ENCODE data around the gene RCAN3.
"Not testable (repeated sequence)": the region's sequence is repeated elsewhere in the genome, so short reads cannot be mapped to it uniquely, and the experiment has no call there.

The RCAN3 gene

GRCh38 chr1:24486331-24487065 is 16.1 kb upstream of the RCAN3 start:
- Histone ChIP-seq H3K27me3 (ENCODE audit: control insufficient read depth, insufficient read depth, low read length) (no peaks in the 10 kb centered on the region), H3K36me3 (ENCODE audit: control insufficient read depth, insufficient read depth, low read length) (no peaks in the 10 kb centered on the region), H3K9ac (ENCODE audit: low read depth, low read length) (no peak overlapping the region), H3K4me3 (ENCODE audit: low read depth, low read length) (no peak overlapping the region), H3K4me1 (ENCODE audit: control insufficient read depth, insufficient read depth, low read length) (peaks cover 1% of the 10 kb centered on the region; the same call in 1 of the 2 replicates), H3K9me3 (ENCODE audit: control insufficient read depth, insufficient read depth, low read length) (peaks cover 19% of the 10 kb centered on the region), H3K27ac (ENCODE audit: low read depth, low read length) (no peak overlapping the region)

- Histone ChIP-seq H3K9me3 (ENCODE audit: control insufficient read depth, insufficient read depth, low read length) (peaks cover 19% of the 10 kb centered on the region), H3K9ac (ENCODE audit: low read depth, low read length) (no peak overlapping the region), H3K4me1 (ENCODE audit: control insufficient read depth, insufficient read depth, low read length) (no peaks in the 10 kb centered on the region), H3K36me3 (ENCODE audit: control insufficient read depth, insufficient read depth, low read length) (no peaks in the 10 kb centered on the region), H3K4me3 (ENCODE audit: low read depth, low read length) (no peak overlapping the region), H3K27ac (ENCODE audit: low read depth, low read length) (no peak overlapping the region), H3K27me3 (ENCODE audit: control insufficient read depth, insufficient read depth, low read length) (no peaks in the 10 kb centered on the region)
Measured at GRCh38 chr1:24487455-24487854, 15.2 kb upstream of the RCAN3 start.

- not testable (repeated sequence) for H3K9ac ChIP-seq (ENCODE audit: low read depth, low read length); H3K27ac ChIP-seq (ENCODE audit: low read depth, low read length); H3K36me3 ChIP-seq (ENCODE audit: control insufficient read depth, insufficient read depth, low read length); H3K27me3 ChIP-seq (ENCODE audit: control insufficient read depth, insufficient read depth, low read length); H3K4me3 ChIP-seq (ENCODE audit: low read depth, low read length); H3K4me1 ChIP-seq (ENCODE audit: control insufficient read depth, insufficient read depth, low read length)
- H3K9me3 ChIP-seq (ENCODE audit: control insufficient read depth, insufficient read depth, low read length) = peaks cover 19% of the 10 kb centered on the region
Measured at GRCh38 chr1:24488159-24488558, 14.5 kb upstream of the RCAN3 start.

GRCh38 chr1:24489674-24490073 is 13.0 kb upstream of the RCAN3 start:
- H3K4me1 ChIP-seq (ENCODE audit: control insufficient read depth, insufficient read depth, low read length) = no peaks in the 10 kb centered on the region
- H3K27ac ChIP-seq (ENCODE audit: low read depth, low read length) = no peak overlapping the region
- peaks cover 19% of the 10 kb centered on the region for H3K9me3 ChIP-seq (ENCODE audit: control insufficient read depth, insufficient read depth, low read length)
- H3K36me3 ChIP-seq (ENCODE audit: control insufficient read depth, insufficient read depth, low read length) = no peaks in the 10 kb centered on the region
- H3K9ac ChIP-seq (ENCODE audit: low read depth, low read length) = no peak overlapping the region
- H3K27me3 ChIP-seq (ENCODE audit: control insufficient read depth, insufficient read depth, low read length) = no peaks in the 10 kb centered on the region
- H3K4me3 ChIP-seq (ENCODE audit: low read depth, low read length) = no peak overlapping the region

- no peaks in the 10 kb centered on the region for H3K27me3 ChIP-seq (ENCODE audit: control insufficient read depth, insufficient read depth, low read length)
- H3K4me3 ChIP-seq (ENCODE audit: low read depth, low read length) = no peak overlapping the region
- H3K36me3 ChIP-seq (ENCODE audit: control insufficient read depth, insufficient read depth, low read length) = no peaks in the 10 kb centered on the region
- H3K4me1 ChIP-seq (ENCODE audit: control insufficient read depth, insufficient read depth, low read length) = no peaks in the 10 kb centered on the region
- no peak overlapping the region for H3K27ac ChIP-seq (ENCODE audit: low read depth, low read length)
- no peak overlapping the region for H3K9ac ChIP-seq (ENCODE audit: low read depth, low read length)
- H3K9me3 ChIP-seq (ENCODE audit: control insufficient read depth, insufficient read depth, low read length) = peaks cover 19% of the 10 kb centered on the region
Measured at GRCh38 chr1:24490101-24490781, 12.4 kb upstream of the RCAN3 start.

GRCh38 chr1:24491577-24492360 is 10.9 kb upstream of the RCAN3 start:
- Histone ChIP-seq H3K4me3 (ENCODE audit: low read depth, low read length) (no peak overlapping the region), H3K27me3 (ENCODE audit: control insufficient read depth, insufficient read depth, low read length) (no peaks in the 10 kb centered on the region), H3K9ac (ENCODE audit: low read depth, low read length) (no peak overlapping the region), H3K36me3 (ENCODE audit: control insufficient read depth, insufficient read depth, low read length) (no peaks in the 10 kb centered on the region), H3K27ac (ENCODE audit: low read depth, low read length) (no peak overlapping the region), H3K9me3 (ENCODE audit: control insufficient read depth, insufficient read depth, low read length) (peaks cover 19% of the 10 kb centered on the region), H3K4me1 (ENCODE audit: control insufficient read depth, insufficient read depth, low read length) (no peaks in the 10 kb centered on the region)

- not testable (repeated sequence) for H3K9ac ChIP-seq (ENCODE audit: low read depth, low read length); H3K36me3 ChIP-seq (ENCODE audit: control insufficient read depth, insufficient read depth, low read length); H3K4me3 ChIP-seq (ENCODE audit: low read depth, low read length); H3K27ac ChIP-seq (ENCODE audit: low read depth, low read length); H3K27me3 ChIP-seq (ENCODE audit: control insufficient read depth, insufficient read depth, low read length); H3K4me1 ChIP-seq (ENCODE audit: control insufficient read depth, insufficient read depth, low read length)
- peaks cover 19% of the 10 kb centered on the region for H3K9me3 ChIP-seq (ENCODE audit: control insufficient read depth, insufficient read depth, low read length)
Measured at GRCh38 chr1:24492935-24493334, 9.7 kb upstream of the RCAN3 start.

- no peak overlapping the region for H3K4me3 ChIP-seq (ENCODE audit: low read depth, low read length)
- H3K27me3 ChIP-seq (ENCODE audit: control insufficient read depth, insufficient read depth, low read length) = no peaks in the 10 kb centered on the region
- H3K27ac ChIP-seq (ENCODE audit: low read depth, low read length) = no peak overlapping the region
- H3K36me3 ChIP-seq (ENCODE audit: control insufficient read depth, insufficient read depth, low read length) = no peaks in the 10 kb centered on the region
- no peaks in the 10 kb centered on the region for H3K4me1 ChIP-seq (ENCODE audit: control insufficient read depth, insufficient read depth, low read length)
- H3K9ac ChIP-seq (ENCODE audit: low read depth, low read length) = no peak overlapping the region
- H3K9me3 ChIP-seq (ENCODE audit: control insufficient read depth, insufficient read depth, low read length) = peaks cover 19% of the 10 kb centered on the region
Measured at GRCh38 chr1:24493785-24494184, 8.9 kb upstream of the RCAN3 start.

- no peak overlapping the region for H3K9ac ChIP-seq (ENCODE audit: low read depth, low read length)
- no peaks in the 10 kb centered on the region for H3K36me3 ChIP-seq (ENCODE audit: control insufficient read depth, insufficient read depth, low read length)
- no peak overlapping the region for H3K4me3 ChIP-seq (ENCODE audit: low read depth, low read length)
- peaks cover 4% of the 10 kb centered on the region; the same call in 1 of the 2 replicates for H3K4me1 ChIP-seq (ENCODE audit: control insufficient read depth, insufficient read depth, low read length)
- H3K27me3 ChIP-seq (ENCODE audit: control insufficient read depth, insufficient read depth, low read length) = no peaks in the 10 kb centered on the region
- H3K27ac ChIP-seq (ENCODE audit: low read depth, low read length) = no peak overlapping the region
- no peaks in the 10 kb centered on the region for H3K9me3 ChIP-seq (ENCODE audit: control insufficient read depth, insufficient read depth, low read length)
Measured at GRCh38 chr1:24498589-24498988, 4.0 kb upstream of the RCAN3 start.

GRCh38 chr1:24500448-24501048 is 2.1 kb upstream of the RCAN3 start:
- no peaks in the 10 kb centered on the region for H3K9me3 ChIP-seq (ENCODE audit: control insufficient read depth, insufficient read depth, low read length)
- no peaks in the 10 kb centered on the region for H3K36me3 ChIP-seq (ENCODE audit: control insufficient read depth, insufficient read depth, low read length)
- no peak overlapping the region for H3K27ac ChIP-seq (ENCODE audit: low read depth, low read length)
- peaks cover 15% of the 10 kb centered on the region for H3K4me1 ChIP-seq (ENCODE audit: control insufficient read depth, insufficient read depth, low read length)
- H3K27me3 ChIP-seq (ENCODE audit: control insufficient read depth, insufficient read depth, low read length) = no peaks in the 10 kb centered on the region
- H3K4me3 ChIP-seq (ENCODE audit: low read depth, low read length) = no peak overlapping the region
- H3K9ac ChIP-seq (ENCODE audit: low read depth, low read length) = no peak overlapping the region

All from HUES48 (cell line).